HT1080 (cell line): Measurements from ENCODE around the gene TRIM10. TPM values are rescaled to one million over a fixed set of nuclear protein-coding genes. Genes with fewer than 3 reads are reported as not detected.
"Not testable (repeated sequence)": the region's sequence is repeated elsewhere in the genome, so short reads cannot be mapped to it uniquely, and the experiment has no call there.

ENCODE experiments used
- DNase-seq: peaks from one replicate; pipeline ENCODE4 v3.0.0-alpha.2; 2015; ENCODE audit warnings: low read depth
- total RNA-seq: library from RNA; depleted of rRNA; stranded (reverse); fragments of >200 nt; shearing (Covaris generic); gene quantifications from 2 replicates; pipeline ENCODE4 v1.2.3, GENCODE V29; 2014

TRIM10 gene
- total RNA-seq, 1 experiment from 2014 or later, result not detected

GRCh38 chr6:30172681-30173080 is 11.7 kb upstream of the TRIM10 start:
- no peak for DNase-seq

GRCh38 chr6:30171677-30172471 is 10.9 kb upstream of the TRIM10 start:
- DNase-seq, result no peak

- DNase-seq, result peak; percentile 57
Measured at GRCh38 chr6:30169658-30170614, 8.9 kb upstream of the TRIM10 start.

GRCh38 chr6:30168741-30169140 is 7.7 kb upstream of the TRIM10 start:
- no peak for DNase-seq

- DNase-seq, result no peak
Measured at GRCh38 chr6:30167101-30167500, 6.1 kb upstream of the TRIM10 start.

- not testable (repeated sequence) for DNase-seq
Measured at GRCh38 chr6:30165238-30165637, 4.2 kb upstream of the TRIM10 start.

GRCh38 chr6:30164714-30165113 is 3.7 kb upstream of the TRIM10 start:
- DNase-seq, result no peak

GRCh38 chr6:30163918-30164654 is 3.1 kb upstream of the TRIM10 start:
- DNase-seq, result no peak

GRCh38 chr6:30163090-30163917 is 2.3 kb upstream of the TRIM10 start, which contains the start of gene TRIM15:
TSS of gene TRIM15 (plus strand) at chr6:30163546. CDS start at chr6:30163685, 139 bp downstream.
- no peak for DNase-seq

GRCh38 chr6:30162265-30163089 is 1.5 kb upstream of the TRIM10 start:
- no peak for DNase-seq

GRCh38 chr6:30160008-30160784 is 815 bp downstream of the TRIM10 start:
- no peak for DNase-seq

- DNase-seq, result no peak
Measured at GRCh38 chr6:30158475-30159040, 2.5 kb downstream of the TRIM10 start.

GRCh38 chr6:30157999-30158398 is 3.0 kb downstream of the TRIM10 start:
- no peak for DNase-seq

GRCh38 chr6:30157581-30157980 is 3.4 kb downstream of the TRIM10 start:
- no peak for DNase-seq

- DNase-seq, result no peak
Measured at GRCh38 chr6:30156774-30157173, 4.2 kb downstream of the TRIM10 start.

- DNase-seq, result peak; percentile 69
Measured at GRCh38 chr6:30156262-30156599, 4.8 kb downstream of the TRIM10 start.

GRCh38 chr6:30155520-30156261 is 5.3 kb downstream of the TRIM10 start:
- no peak for DNase-seq
